Activated T-helper 9 cell treated with anti-CD3 and anti-CD28 coated beads, Interleukin-2, amount 50 U/mL, for 16 hours (primary cell): Measurements from ENCODE around the gene CENPW.

Source experiments
- DNase-seq: peaks from one replicate; pipeline ENCODE4 v3.0.0-alpha.2; 2020; ENCODE audit warnings: low read depth

CENPW gene

DNA sequence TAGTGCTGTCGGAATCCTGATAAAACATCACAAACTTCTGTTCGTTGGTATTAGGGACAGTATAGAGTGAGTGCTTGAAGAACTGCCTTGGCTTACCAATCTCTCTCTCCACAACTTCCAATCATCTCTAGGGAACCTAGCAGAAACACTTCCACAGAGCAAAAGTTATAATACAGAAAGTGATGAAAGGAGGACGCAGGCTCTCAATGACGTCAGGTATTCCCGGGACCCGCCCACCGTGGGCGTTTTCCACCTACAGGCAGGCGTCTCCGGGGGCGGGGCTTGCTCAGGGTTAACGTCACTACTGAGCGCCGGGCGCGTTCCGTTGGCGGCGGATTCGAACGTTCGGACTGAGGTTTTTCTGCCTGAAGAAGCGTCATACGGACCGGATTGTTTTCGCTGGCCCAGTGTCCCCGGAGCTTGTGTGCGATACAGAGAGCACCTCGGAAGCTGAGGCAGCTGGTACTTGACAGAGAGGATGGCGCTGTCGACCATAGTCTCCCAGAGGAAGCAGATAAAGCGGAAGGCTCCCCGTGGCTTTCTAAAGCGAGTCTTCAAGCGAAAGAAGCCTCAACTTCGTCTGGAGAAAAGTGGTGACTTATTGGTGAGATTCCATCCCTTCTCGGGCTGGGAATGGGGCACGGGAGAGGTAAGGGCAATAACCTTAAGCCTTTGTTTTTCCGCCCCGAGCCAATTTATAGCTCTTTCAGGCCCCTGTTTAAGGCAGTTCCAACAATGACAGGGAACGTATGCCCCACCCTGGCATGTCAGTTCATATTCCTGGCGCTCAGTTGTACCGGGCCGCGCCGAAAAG is at the start of gene CENPW:
TSS of gene CENPW (plus strand) at position 320 of the 814 bp plus-strand sequence. CDS start at position 479, 159 bp downstream.
- DNase-seq = peak; percentile 84

DNA sequence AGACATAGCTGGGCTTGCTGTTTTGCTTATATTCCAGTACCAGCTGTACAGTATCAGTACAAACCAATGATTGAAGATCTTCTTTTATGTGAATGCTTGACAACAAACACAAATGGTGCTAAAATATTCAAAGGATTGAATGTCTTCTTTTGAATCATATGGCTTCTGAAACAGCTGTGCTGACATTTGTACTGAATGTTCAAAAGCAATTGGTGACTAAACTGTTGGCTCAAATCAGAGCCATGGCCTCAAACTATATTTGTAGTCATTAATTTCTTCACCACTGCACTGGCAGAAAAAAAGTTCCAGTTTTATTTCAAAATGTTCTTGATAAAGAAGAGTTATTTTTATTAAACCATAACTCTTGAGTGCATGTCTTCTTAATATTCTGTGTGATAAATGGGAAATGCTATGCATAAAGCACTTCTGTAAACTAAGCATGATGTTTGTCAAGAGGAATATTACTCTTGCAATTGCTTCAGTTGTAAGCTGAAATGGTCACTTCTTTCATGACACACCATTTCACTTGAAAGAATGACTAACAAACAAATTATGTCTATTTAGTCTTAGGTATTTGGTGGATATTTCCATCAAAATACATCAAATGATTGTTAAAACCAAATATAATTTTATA is 45.9 kb upstream of the CENPW start:
- no peak for DNase-seq

DNA sequence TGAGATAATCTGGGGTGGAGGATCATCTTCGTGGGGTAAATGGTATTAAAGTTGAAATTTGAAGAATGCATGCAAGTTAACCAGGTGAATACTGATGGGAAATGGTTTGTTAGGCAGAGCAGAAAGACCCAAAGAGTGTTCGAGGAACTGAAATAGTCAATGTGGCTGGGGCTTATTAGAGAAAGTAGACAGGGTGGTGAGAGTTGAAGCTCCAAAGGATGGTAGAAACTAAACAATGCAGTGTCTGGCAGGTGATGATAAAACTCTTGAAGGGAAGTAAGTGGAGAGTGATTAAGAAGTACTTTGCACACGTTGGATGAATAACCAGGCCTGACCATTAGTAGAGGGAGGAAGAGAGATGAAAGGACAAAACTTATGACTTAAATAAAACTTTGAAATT is 39.8 kb upstream of the CENPW start:
- DNase-seq = no peak

DNA sequence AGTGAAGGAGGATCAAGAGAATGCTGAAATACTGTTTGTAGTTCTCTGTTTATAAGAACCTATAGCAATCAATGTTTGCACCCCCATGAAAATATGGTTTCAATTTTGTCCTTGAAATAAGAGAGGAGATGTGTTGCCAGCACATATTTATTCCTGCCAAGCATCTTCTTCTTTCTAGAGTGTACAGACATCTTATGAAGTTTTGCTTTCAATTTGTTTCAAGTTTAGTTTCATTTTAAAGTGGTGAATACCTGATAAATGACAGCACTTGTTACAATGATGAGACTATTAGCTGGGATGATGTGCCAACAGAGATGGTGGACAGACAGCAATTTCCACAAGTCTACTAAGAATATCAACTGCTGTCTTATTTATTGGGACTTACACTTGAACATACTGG is 39.2 kb upstream of the CENPW start:
- no peak for DNase-seq

GRCh38 chr6:126302191-126302590 is 37.7 kb upstream of the CENPW start:
- no peak for DNase-seq

- no peak for DNase-seq
These were observed 32.1 kb upstream of the CENPW start for GRCh38 chr6:126307849-126308248.

- no peak for DNase-seq
These were observed 31.6 kb upstream of the CENPW start for GRCh38 chr6:126308362-126308761.

- no peak for DNase-seq
These were observed 27.8 kb upstream of the CENPW start for GRCh38 chr6:126312013-126312665.

DNA sequence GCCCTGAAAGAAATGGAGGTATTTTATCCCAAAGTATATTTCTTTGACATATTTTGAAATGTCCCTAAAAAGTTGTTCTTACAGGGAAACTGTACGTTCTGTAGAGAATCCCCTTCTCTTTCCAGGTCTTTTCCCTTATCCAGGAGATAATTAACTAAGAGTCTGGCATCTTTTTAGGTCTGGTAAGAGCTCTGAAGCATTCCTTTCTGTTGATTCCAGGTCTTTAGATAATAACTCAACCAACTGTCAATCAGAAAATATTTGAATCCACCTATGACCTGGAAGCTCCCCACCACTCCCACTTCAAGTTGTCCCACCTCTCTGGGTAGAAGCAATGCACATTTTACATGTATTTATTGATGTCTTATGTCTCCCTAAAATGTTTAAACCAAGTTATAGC is 26.0 kb upstream of the CENPW start:
- no peak for DNase-seq

DNA sequence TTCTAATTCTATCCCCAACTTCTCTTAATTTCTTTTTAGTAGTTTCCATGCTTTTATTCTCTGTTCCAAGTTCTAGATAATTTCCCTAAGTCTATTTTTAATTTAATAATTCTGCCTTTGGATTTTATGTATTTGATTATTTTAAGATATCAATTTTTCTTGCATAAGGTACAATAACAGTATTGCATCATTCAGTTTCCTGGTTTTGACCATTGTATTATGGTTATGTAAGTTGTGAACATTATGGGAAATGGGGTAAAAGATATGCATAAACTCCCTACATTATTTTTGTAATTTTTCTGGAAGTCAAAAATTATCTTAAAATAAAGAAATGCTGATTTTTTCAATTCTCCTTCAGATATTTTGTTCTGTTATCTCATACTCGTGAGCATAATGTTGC is 21.1 kb upstream of the CENPW start:
- no peak for DNase-seq

DNA sequence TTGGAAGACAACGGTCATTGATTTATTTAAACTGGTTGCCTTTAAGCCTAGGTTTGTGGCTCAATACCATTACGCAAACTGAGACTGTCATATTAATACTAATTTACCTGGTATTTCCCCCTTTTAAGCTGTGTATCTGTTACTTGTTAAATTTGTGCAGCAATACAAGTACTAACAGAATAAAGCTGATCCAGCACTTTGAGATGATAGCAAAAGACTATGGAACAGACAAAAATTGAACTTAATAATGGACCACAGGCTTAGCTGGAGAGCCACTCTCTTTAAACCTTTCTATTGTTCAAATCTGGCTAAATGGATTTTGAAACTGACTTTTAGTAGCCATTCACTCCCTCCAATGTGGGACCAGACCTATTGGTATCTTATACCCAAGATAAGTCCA is 6.2 kb upstream of the CENPW start:
- no peak for DNase-seq

DNA sequence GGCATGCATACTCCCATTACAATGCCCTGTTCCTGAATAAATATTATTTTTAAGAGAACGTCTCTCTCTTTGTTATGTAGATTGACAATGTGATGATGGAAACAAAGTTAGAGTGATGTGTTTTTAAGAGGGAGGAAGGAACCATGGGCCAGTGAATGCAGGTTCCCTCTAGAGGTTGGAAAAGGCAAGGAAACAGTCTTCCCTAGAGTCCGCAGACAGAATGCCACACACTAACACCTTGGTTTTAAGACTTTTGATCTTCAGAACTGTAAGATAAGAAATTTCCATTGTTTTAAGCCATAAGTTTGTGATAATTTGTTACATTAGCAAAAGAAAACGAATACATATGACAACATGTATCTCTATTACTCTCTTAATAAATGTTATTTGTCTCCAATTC is 4.7 kb upstream of the CENPW start:
- no peak for DNase-seq

GRCh38 chr6:126337323-126337722 is 2.6 kb upstream of the CENPW start:
- DNase-seq = no peak

- DNase-seq = no peak
These were observed 1.2 kb downstream of the CENPW start for GRCh38 chr6:126341126-126341525.

DNA sequence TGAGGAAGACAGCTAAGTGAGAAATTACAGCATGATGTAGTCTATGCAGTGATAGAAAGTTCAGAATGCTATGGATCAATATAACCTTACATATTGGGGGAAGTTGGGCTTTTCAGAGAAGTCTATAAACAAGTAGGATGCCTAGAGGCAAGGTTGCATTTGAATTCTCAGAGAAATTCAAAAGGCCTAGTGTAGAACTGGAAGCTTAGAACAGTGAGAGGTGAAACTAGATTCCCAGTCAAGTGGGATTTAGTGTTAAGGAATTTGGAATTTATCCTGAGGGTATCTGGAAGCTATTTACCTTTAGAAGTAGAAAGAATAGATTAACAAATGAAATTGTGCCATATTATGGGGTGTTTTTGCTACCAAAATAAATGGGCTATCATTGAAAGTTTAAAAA is 4.3 kb downstream of the CENPW start:
- no peak for DNase-seq

GRCh38 chr6:126351960-126352359 is 12.0 kb downstream of the CENPW start:
- no peak for DNase-seq

DNA sequence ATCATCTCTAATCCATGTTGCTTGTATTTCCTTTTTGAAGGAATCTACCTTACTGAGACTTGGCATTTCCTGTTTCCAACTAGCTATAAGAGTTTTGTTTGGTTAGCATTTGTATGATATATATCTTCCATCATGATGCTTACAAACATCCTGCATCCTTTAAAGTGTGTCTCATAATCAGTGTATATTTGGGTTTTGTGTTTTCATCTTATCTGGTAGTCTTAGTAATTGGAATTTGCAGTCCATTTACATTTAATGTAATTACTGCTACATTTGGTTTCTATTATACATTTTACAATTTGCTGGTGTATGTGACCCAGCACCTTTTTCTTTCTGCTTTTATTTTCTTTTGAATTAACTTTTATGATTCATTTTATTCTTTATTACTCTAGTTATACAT is 12.6 kb downstream of the CENPW start:
- no peak for DNase-seq

DNA sequence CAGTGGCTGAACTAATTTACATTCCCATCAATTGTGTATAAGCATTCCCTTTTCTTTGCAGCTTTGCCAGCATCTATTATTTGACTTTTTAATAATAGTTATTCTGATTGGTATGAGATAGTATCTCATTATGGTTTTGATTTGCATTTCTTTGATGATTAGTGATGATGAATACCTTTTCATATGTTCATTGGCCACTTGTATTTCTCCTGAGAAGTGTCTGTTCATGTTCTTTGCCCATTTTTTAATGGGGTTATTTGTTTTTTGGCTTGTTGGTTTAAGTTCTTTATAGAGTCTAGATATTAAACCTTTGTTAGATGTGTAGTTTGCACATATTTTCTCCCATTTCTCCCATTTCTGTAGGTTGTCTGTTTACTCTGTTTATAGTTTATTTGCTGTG is 16.6 kb downstream of the CENPW start:
- DNase-seq = no peak

GRCh38 chr6:126359936-126360537 is 20.1 kb downstream of the CENPW start:
- no peak for DNase-seq

DNA sequence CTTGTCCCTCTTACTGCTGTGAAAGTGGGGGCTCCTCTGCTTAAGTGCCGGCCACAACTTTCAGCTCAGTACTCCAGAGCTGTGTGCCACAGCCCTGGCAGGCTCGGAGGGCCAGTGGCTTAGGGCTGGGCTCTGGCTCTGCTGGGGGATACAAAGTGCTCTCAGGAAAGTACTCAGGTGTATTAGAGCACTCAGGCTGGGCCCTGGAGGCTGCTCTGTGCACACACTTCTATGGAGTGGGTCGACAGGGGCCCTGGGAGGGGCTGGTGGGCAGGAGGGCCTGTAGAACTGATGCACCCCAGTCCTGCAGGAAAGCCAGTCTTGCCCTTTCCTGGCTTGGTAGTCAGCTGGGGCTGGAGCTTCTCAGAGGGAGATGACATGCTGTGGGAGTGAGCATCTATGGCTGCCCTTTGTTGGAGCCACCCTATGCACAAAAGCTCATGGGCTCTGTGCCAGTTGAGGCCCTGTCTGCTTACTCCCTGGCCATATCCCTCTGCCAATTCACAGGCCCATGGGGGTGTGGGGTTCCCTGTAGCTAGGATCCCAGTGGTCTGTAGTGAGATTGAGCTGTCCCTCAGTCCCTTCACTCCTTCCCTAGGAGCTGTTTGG is 22.0 kb downstream of the CENPW start:
- no peak for DNase-seq

DNA sequence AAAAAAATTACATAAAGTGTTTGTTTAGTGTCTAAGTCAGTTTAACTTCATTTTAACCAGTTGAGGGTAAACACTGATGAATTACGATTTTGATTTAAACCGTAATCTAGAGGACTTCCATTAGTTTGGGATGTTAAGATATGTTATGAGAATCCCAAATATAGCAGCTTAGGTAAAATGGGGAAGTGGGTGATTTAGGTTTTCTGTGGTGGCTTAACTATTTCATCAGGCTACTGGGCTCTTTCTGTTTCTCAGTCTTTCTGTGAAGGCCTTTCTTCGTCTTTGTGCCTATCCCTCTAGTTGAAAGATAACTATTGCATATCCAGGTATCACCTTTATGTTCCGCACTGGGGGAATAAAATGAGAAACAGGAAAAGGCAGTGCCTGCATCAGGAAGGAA is 27.9 kb downstream of the CENPW start:
- no peak for DNase-seq

DNA sequence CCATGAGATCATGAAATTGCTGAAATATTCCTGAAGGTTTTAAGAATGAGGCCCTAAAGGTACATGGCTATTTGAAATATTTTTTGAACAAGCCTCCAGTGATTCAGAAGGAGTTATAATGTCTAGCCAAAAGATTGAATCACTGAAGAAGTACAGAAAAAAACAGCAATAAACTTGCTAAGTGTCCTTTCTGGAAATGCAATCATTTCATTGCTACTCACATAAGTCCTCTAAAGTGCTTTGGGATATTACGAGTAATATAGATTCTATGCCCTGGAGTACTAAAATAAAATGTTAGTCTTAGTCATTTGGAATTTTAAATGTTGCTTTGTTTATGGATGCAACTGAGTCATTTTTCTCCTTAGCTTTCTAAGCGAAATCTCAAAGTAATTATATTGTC is 32.7 kb downstream of the CENPW start:
- DNase-seq = no peak
